ENCODE data around the gene CHAC1.

CHAC1 gene

GRCh38 chr15:40933517-40933902 lies 19.8 kb upstream of the CHAC1 start:
- Histone ChIP-seq H3K4me3 (IDR thresholded peaks at IDR 0.05; ENCODE audit: insufficient read depth, low read depth, low read length) (no peak overlapping the region), H4K20me1 (ENCODE audit: insufficient read depth) (no peaks in the 10 kb centered on the region), H3K4me1 (ENCODE audit: low read depth, poor library complexity, severe bottlenecking) (peaks cover 25% of the 10 kb centered on the region), H3K27ac (no peak overlapping the region), H3K79me2 (ENCODE audit: insufficient read depth, low read depth) (no peaks in the 10 kb centered on the region), H3K27me3 (ENCODE audit: insufficient read depth, low read depth) (peaks cover 23% of the 10 kb centered on the region), H2AFZ (ENCODE audit: low read depth) (no peak overlapping the region), H3K4me2 (no peak overlapping the region), H3K9ac (no peak overlapping the region), H3K36me3 (ENCODE audit: insufficient read depth) (no peaks in the 10 kb centered on the region)
- TF ChIP-seq, protein P1, sequence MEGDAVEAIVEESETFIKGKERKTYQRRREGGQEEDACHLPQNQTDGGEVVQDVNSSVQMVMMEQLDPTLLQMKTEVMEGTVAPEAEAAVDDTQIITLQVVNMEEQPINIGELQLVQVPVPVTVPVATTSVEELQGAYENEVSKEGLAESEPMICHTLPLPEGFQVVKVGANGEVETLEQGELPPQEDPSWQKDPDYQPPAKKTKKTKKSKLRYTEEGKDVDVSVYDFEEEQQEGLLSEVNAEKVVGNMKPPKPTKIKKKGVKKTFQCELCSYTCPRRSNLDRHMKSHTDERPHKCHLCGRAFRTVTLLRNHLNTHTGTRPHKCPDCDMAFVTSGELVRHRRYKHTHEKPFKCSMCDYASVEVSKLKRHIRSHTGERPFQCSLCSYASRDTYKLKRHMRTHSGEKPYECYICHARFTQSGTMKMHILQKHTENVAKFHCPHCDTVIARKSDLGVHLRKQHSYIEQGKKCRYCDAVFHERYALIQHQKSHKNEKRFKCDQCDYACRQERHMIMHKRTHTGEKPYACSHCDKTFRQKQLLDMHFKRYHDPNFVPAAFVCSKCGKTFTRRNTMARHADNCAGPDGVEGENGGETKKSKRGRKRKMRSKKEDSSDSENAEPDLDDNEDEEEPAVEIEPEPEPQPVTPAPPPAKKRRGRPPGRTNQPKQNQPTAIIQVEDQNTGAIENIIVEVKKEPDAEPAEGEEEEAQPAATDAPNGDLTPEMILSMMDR (conservative IDR thresholded peaks at IDR 0.05; ENCODE audit: low read depth, low read length) = no peak

- no peak overlapping the region for H3K4me3 ChIP-seq (IDR thresholded peaks at IDR 0.05; ENCODE audit: insufficient read depth, low read depth, low read length)
- peaks cover 23% of the 10 kb centered on the region for H3K27me3 ChIP-seq (ENCODE audit: insufficient read depth, low read depth)
- no peak overlapping the region for H2AFZ ChIP-seq (ENCODE audit: low read depth)
- H3K79me2 ChIP-seq (ENCODE audit: insufficient read depth, low read depth) = no peaks in the 10 kb centered on the region
- H4K20me1 ChIP-seq (ENCODE audit: insufficient read depth) = no peaks in the 10 kb centered on the region
- H3K27ac ChIP-seq = no peak overlapping the region
- H3K9ac ChIP-seq = no peak overlapping the region
- H3K4me1 ChIP-seq (ENCODE audit: low read depth, poor library complexity, severe bottlenecking) = peaks cover 25% of the 10 kb centered on the region
- no peaks in the 10 kb centered on the region for H3K36me3 ChIP-seq (ENCODE audit: insufficient read depth)
- TF ChIP-seq, protein P1 (conservative IDR thresholded peaks at IDR 0.05; ENCODE audit: low read depth, low read length) = no peak
- no peak overlapping the region for H3K4me2 ChIP-seq
Observed at GRCh38 chr15:40934457-40934856, 18.8 kb upstream of the CHAC1 start.

GRCh38 chr15:40936234-40936708 lies 17.0 kb upstream of the CHAC1 start:
- Histone ChIP-seq H3K27me3 (ENCODE audit: insufficient read depth, low read depth) (peaks cover 6% of the 10 kb centered on the region; the same call in 1 of the 2 replicates), H3K79me2 (ENCODE audit: insufficient read depth, low read depth) (no peaks in the 10 kb centered on the region), H3K36me3 (ENCODE audit: insufficient read depth) (no peaks in the 10 kb centered on the region), H3K4me2 (no peak overlapping the region), H3K27ac (no peak overlapping the region), H4K20me1 (ENCODE audit: insufficient read depth) (no peaks in the 10 kb centered on the region), H3K9ac (no peak overlapping the region), H2AFZ (ENCODE audit: low read depth) (no peak overlapping the region), H3K4me1 (ENCODE audit: low read depth, poor library complexity, severe bottlenecking) (peaks cover 24% of the 10 kb centered on the region), H3K4me3 (IDR thresholded peaks at IDR 0.05; ENCODE audit: insufficient read depth, low read depth, low read length) (no peak overlapping the region)
- TF ChIP-seq, protein P1 (conservative IDR thresholded peaks at IDR 0.05; ENCODE audit: low read depth, low read length) = no peak

GRCh38 chr15:40936709-40937666 lies 16.3 kb upstream of the CHAC1 start:
- Histone ChIP-seq H4K20me1 (ENCODE audit: insufficient read depth) (no peaks in the 10 kb centered on the region), H3K27me3 (ENCODE audit: insufficient read depth, low read depth) (no peaks in the 10 kb centered on the region), H3K4me3 (IDR thresholded peaks at IDR 0.05; ENCODE audit: insufficient read depth, low read depth, low read length) (no peak overlapping the region), H3K9ac (no peak overlapping the region), H3K36me3 (ENCODE audit: insufficient read depth) (no peaks in the 10 kb centered on the region), H2AFZ (ENCODE audit: low read depth) (no peak overlapping the region), H3K79me2 (ENCODE audit: insufficient read depth, low read depth) (no peaks in the 10 kb centered on the region), H3K4me1 (ENCODE audit: low read depth, poor library complexity, severe bottlenecking) (peaks cover 21% of the 10 kb centered on the region), H3K4me2 (no peak overlapping the region), H3K27ac (no peak overlapping the region)
- TF ChIP-seq, protein P1 (conservative IDR thresholded peaks at IDR 0.05; ENCODE audit: low read depth, low read length) = no peak

Data from KMS-11 (cell line).